DND-41 (cell line): Measurements from ENCODE around the gene FCRL6.

ENCODE experiments used
- ATAC-seq: fragments of 200-7000 bp; cut with Tn5 transposase; 3 replicates; pipeline ENCODE4 v1.9.1; 2021; ENCODE audit warnings: low read depth; ENCODE audit not compliant: insufficient read depth
- DNase-seq: peaks from one replicate; pipeline ENCODE4 v3.0.0-alpha.2; 2020
- H2AFZ ChIP-seq: 2 replicates; pipeline ENCODE4 v1.6.0; 2012; ENCODE audit warnings: low read depth, low read length
- H3K27ac ChIP-seq: 2 replicates; pipeline ENCODE4 v1.5.1; 2012; ENCODE audit warnings: low read length, inconsistent platforms
- H3K27me3 ChIP-seq: fragments of 200-600 bp; sonication (generic); 2 replicates; pipeline ENCODE4 v1.6.0; 2012; ENCODE audit warnings: low read length, mild to moderate bottlenecking, inconsistent platforms; ENCODE audit not compliant: insufficient read depth, poor library complexity
- H3K36me3 ChIP-seq: 2 replicates; pipeline ENCODE4 v1.5.1; 2012; ENCODE audit warnings: low read length, inconsistent platforms; ENCODE audit not compliant: insufficient read depth
- H3K4me1 ChIP-seq: 2 replicates; pipeline ENCODE4 v1.5.1; 2012; ENCODE audit warnings: mild to moderate bottlenecking, low read length; ENCODE audit not compliant: insufficient read depth
- H3K4me2 ChIP-seq: 2 replicates; pipeline ENCODE4 v1.6.0; 2012; ENCODE audit warnings: mild to moderate bottlenecking, moderate library complexity, low read length, inconsistent platforms; ENCODE audit not compliant: insufficient read depth
- H3K4me3 ChIP-seq, 2 experiments: fragments of 200-600 bp in 1 of 2; shearing (Covaris generic) in 1 of 2; 2 replicates each; pipeline ENCODE4 v1.5.1; 2012 to 2016; ENCODE audit warnings: inconsistent platforms in 2 of 2, low read length in 2 of 2, mild to moderate bottlenecking in 2 of 2, low read depth in 1 of 2, moderate library complexity in 1 of 2
- H3K79me2 ChIP-seq: 2 replicates; pipeline ENCODE4 v1.6.0; 2012; ENCODE audit warnings: low read length, inconsistent platforms; ENCODE audit not compliant: insufficient read depth
- H3K9ac ChIP-seq: 2 replicates; pipeline ENCODE4 v1.6.0; 2012; ENCODE audit warnings: low read depth, mild to moderate bottlenecking, inconsistent platforms, low read length, moderate library complexity
- H3K9me3 ChIP-seq: 2 replicates; pipeline ENCODE4 v1.5.1; 2012; ENCODE audit warnings: low read length, moderate library complexity, mild to moderate bottlenecking, inconsistent platforms; ENCODE audit not compliant: insufficient read depth, severe bottlenecking
- H4K20me1 ChIP-seq: 2 replicates; pipeline ENCODE4 v1.6.0; 2012; ENCODE audit warnings: low read length; ENCODE audit not compliant: insufficient read depth
- EZH2 ChIP-seq: IDR thresholded peaks from 3 replicates; pipeline ENCODE4 v1.6.1; 2012; ENCODE audit warnings: borderline replicate concordance, low read depth, mild to moderate bottlenecking, moderate library complexity, low read length, inconsistent platforms; ENCODE audit not compliant: severe bottlenecking
- TF ChIP-seq, protein P1 (sequence below): IDR thresholded peaks from 2 replicates; pipeline ENCODE4 v1.5.1; 2012; ENCODE audit warnings: borderline replicate concordance, low read length, moderate library complexity, mild to moderate bottlenecking; ENCODE audit not compliant: poor library complexity, severe bottlenecking; ENCODE audit errors: extremely low read depth

The FCRL6 gene

GRCh38 chr1:159839116-159839849 lies 37.1 kb downstream of the FCRL6 start:
- Histone ChIP-seq H3K4me3 (no peak overlapping the region), H3K4me1 (no peaks in the 10 kb centered on the region), H3K9ac (no peak overlapping the region), H3K36me3 (no peaks in the 10 kb centered on the region), H3K27me3 (peaks cover 2% of the 10 kb centered on the region), H3K9me3 (no peaks in the 10 kb centered on the region), H3K79me2 (no peaks in the 10 kb centered on the region), H3K4me2 (no peak overlapping the region), H4K20me1 (no peaks in the 10 kb centered on the region), H2AFZ (no peak overlapping the region), H3K27ac (no peak overlapping the region)
- ATAC-seq (no peak), DNase-seq (no peak)
- no peak for TF ChIP-seq EZH2
- TF ChIP-seq, protein P1, sequence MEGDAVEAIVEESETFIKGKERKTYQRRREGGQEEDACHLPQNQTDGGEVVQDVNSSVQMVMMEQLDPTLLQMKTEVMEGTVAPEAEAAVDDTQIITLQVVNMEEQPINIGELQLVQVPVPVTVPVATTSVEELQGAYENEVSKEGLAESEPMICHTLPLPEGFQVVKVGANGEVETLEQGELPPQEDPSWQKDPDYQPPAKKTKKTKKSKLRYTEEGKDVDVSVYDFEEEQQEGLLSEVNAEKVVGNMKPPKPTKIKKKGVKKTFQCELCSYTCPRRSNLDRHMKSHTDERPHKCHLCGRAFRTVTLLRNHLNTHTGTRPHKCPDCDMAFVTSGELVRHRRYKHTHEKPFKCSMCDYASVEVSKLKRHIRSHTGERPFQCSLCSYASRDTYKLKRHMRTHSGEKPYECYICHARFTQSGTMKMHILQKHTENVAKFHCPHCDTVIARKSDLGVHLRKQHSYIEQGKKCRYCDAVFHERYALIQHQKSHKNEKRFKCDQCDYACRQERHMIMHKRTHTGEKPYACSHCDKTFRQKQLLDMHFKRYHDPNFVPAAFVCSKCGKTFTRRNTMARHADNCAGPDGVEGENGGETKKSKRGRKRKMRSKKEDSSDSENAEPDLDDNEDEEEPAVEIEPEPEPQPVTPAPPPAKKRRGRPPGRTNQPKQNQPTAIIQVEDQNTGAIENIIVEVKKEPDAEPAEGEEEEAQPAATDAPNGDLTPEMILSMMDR, result no peak

- Histone ChIP-seq H3K36me3 (no peaks in the 10 kb centered on the region), H2AFZ (no peak overlapping the region), H3K27me3 (peaks cover 18% of the 10 kb centered on the region)
These were observed 39.6 kb downstream of the FCRL6 start for GRCh38 chr1:159841749-159842148.

DNA sequence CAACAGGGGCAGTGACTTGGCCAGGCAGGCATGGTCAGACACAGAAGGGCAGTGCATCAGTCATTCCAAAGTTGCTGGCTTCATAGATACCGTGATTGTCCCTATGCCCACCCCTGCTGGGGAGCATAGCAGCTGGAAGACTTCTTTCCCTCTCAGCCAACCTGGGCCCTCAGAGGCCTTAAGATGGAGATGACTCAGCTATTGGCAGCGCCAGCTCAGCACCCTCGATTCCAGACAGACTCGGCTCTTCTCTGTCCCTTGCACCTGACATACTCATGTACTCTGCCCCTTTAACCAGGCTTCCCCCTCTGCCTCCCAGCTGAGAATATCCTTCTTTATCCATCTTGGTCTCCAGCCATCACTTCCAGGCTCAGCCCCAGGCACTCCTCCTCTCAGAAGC lies 41.3 kb downstream of the FCRL6 start:
- no peak overlapping the region for H2AFZ ChIP-seq
- H3K4me1 ChIP-seq, result no peaks in the 10 kb centered on the region
- no peaks in the 10 kb centered on the region for H3K9me3 ChIP-seq
- no peaks in the 10 kb centered on the region for H3K79me2 ChIP-seq
- H4K20me1 ChIP-seq, result no peaks in the 10 kb centered on the region
- no peak overlapping the region for H3K27ac ChIP-seq
- peaks cover 22% of the 10 kb centered on the region for H3K27me3 ChIP-seq
- ATAC-seq (no peak), DNase-seq (no peak)
- H3K4me2 ChIP-seq, result no peak overlapping the region
- no peak overlapping the region for H3K9ac ChIP-seq
- H3K36me3 ChIP-seq, result no peaks in the 10 kb centered on the region
- H3K4me3 ChIP-seq, result no peak overlapping the region
- no peak for TF ChIP-seq EZH2
- TF ChIP-seq, protein P1, result no peak

More at GRCh38 chr1:159841749-159842148, 39.6 kb downstream of the FCRL6 start:
- no peak overlapping the region for H3K4me3 ChIP-seq
- H3K4me2 ChIP-seq, result no peak overlapping the region
- H3K9me3 ChIP-seq, result no peaks in the 10 kb centered on the region
- TF ChIP-seq EZH2, result no peak
- TF ChIP-seq, protein P1, result no peak
- H4K20me1 ChIP-seq, result no peaks in the 10 kb centered on the region
- ATAC-seq (no peak), DNase-seq (no peak)
- H3K9ac ChIP-seq, result no peak overlapping the region
- H3K4me1 ChIP-seq, result no peaks in the 10 kb centered on the region
- no peaks in the 10 kb centered on the region for H3K79me2 ChIP-seq
- H3K27ac ChIP-seq, result no peak overlapping the region
